Stimulated activated naive CD8-positive, alpha-beta T cell treated with anti-CD3 and anti-CD28 coated beads, Interleukin-15, amount 100 ng/mL, for 72 hours (primary cell): Measurements from ENCODE around the gene COA3.

Experiments used
- ATAC-seq: fragments of 150-1000 bp; cut with Tn5 transposase; 2 replicates; pipeline ENCODE4 v1.10.0; 2021; ENCODE audit warnings: mild to moderate bottlenecking, moderate library complexity
- DNase-seq, 2 donors: peaks; one replicate each; pipeline ENCODE4 v3.0.0; 2021 to 2022
- H3K27ac Mint-ChIP-seq, 2 donors: one replicate each; pipeline ENCODE4 v1.8.0; 2022; ENCODE audit warnings: mild to moderate bottlenecking in 2 of 2, mixed read lengths in 2 of 2, moderate library complexity in 2 of 2
- H3K27me3 Mint-ChIP-seq: one replicate; pipeline ENCODE4 v1.8.0; 2022; ENCODE audit warnings: mixed read lengths
- H3K4me1 Mint-ChIP-seq: one replicate; pipeline ENCODE4 v1.8.0; 2022; ENCODE audit warnings: mild to moderate bottlenecking, mixed read lengths
- H3K4me3 Mint-ChIP-seq, 2 donors: one replicate each; pipeline ENCODE4 v1.8.0; 2022; ENCODE audit warnings: mild to moderate bottlenecking in 2 of 2, mixed read lengths in 2 of 2, moderate library complexity in 1 of 2
- H3K9me3 Mint-ChIP-seq, 2 donors: one replicate each; pipeline ENCODE4 v1.8.0; 2022; ENCODE audit warnings: mixed read lengths in 2 of 2

COA3 gene

GRCh38 chr17:42796066-42796758 is 2.3 kb downstream of the COA3 start:
- no peak for ATAC-seq
- Mint-ChIP-seq H3K9me3 (peaks cover 4 to 6% of the 10 kb centered on the region in 2 donors), H3K27ac (no peak overlapping the region), H3K4me3 (no peak overlapping the region), H3K27me3 (no peaks in the 10 kb centered on the region), H3K4me1 (peaks cover 32% of the 10 kb centered on the region)
- no peak for DNase-seq

GRCh38 chr17:42795465-42795864 is 3.0 kb downstream of the COA3 start:
- peaks cover 32% of the 10 kb centered on the region for H3K4me1 Mint-ChIP-seq
- peaks cover 4 to 6% of the 10 kb centered on the region in 2 donors for H3K9me3 Mint-ChIP-seq
- ATAC-seq (no peak), DNase-seq (no peak)
- no peak overlapping the region for H3K27ac Mint-ChIP-seq
- H3K4me3 Mint-ChIP-seq: no peak overlapping the region
- no peaks in the 10 kb centered on the region for H3K27me3 Mint-ChIP-seq

GRCh38 chr17:42795061-42795460 is 3.4 kb downstream of the COA3 start:
- no peak overlapping the region for H3K27ac Mint-ChIP-seq
- no peak for ATAC-seq
- no peak for DNase-seq
- peaks cover 4 to 6% of the 10 kb centered on the region in 2 donors for H3K9me3 Mint-ChIP-seq
- no peak overlapping the region for H3K4me3 Mint-ChIP-seq
- H3K27me3 Mint-ChIP-seq: no peaks in the 10 kb centered on the region
- H3K4me1 Mint-ChIP-seq: peaks cover 32% of the 10 kb centered on the region

- Mint-ChIP-seq H3K4me3 (no peak overlapping the region), H3K27me3 (peaks cover 16% of the 10 kb centered on the region), H3K4me1 (peaks cover 21% of the 10 kb centered on the region), H3K27ac (no peak overlapping the region), H3K9me3 (no peaks in the 10 kb centered on the region)
- no peak for DNase-seq
- ATAC-seq: no peak
These were observed 6.0 kb downstream of the COA3 start for GRCh38 chr17:42792545-42792944.

GRCh38 chr17:42791948-42792347 is 6.6 kb downstream of the COA3 start:
- DNase-seq: no peak
- H3K4me3 Mint-ChIP-seq: no peak overlapping the region
- no peak overlapping the region for H3K27ac Mint-ChIP-seq
- ATAC-seq: no peak
- H3K4me1 Mint-ChIP-seq: peaks cover 15% of the 10 kb centered on the region
- H3K9me3 Mint-ChIP-seq: no peaks in the 10 kb centered on the region
- H3K27me3 Mint-ChIP-seq: peaks cover 22% of the 10 kb centered on the region

- Mint-ChIP-seq H3K27ac (no peak overlapping the region), H3K9me3 (no peaks in the 10 kb centered on the region), H3K4me1 (peaks cover 31% of the 10 kb centered on the region), H3K27me3 (peaks cover 63% of the 10 kb centered on the region), H3K4me3 (no peak overlapping the region)
- no peak for ATAC-seq
- no peak for DNase-seq
These were observed 11.2 kb downstream of the COA3 start for GRCh38 chr17:42787266-42787665.

- H3K27me3 Mint-ChIP-seq: peaks cover 85% of the 10 kb centered on the region
- no peak overlapping the region for H3K27ac Mint-ChIP-seq
- DNase-seq (no peak), ATAC-seq (no peak)
- H3K4me1 Mint-ChIP-seq: peaks cover 41% of the 10 kb centered on the region
- H3K9me3 Mint-ChIP-seq: no peaks in the 10 kb centered on the region
- peak overlapping the region in 1 of 2 donors; percentile 36 for H3K4me3 Mint-ChIP-seq
These were observed 13.5 kb downstream of the COA3 start for GRCh38 chr17:42784811-42785592.

GRCh38 chr17:42784409-42784808 is 14.1 kb downstream of the COA3 start:
- Mint-ChIP-seq H3K4me3 (no peak overlapping the region), H3K4me1 (peaks cover 47% of the 10 kb centered on the region), H3K27ac (no peak overlapping the region), H3K27me3 (peaks cover 91% of the 10 kb centered on the region), H3K9me3 (no peaks in the 10 kb centered on the region)
- DNase-seq: no peak
- ATAC-seq: no peak

- peaks cover 52% of the 10 kb centered on the region for H3K4me1 Mint-ChIP-seq
- H3K9me3 Mint-ChIP-seq: no peaks in the 10 kb centered on the region
- peak overlapping the region in 1 of 2 donors; percentile 16 for H3K4me3 Mint-ChIP-seq
- ATAC-seq (no peak), DNase-seq (no peak)
- H3K27ac Mint-ChIP-seq: no peak overlapping the region
- peaks cover 88% of the 10 kb centered on the region for H3K27me3 Mint-ChIP-seq
These were observed 14.7 kb downstream of the COA3 start for GRCh38 chr17:42783791-42784138.

- ATAC-seq: no peak
- Mint-ChIP-seq H3K27me3 (peaks cover 82% of the 10 kb centered on the region), H3K4me3 (peak overlapping the region in 1 of 2 donors; percentile 16), H3K4me1 (peaks cover 52% of the 10 kb centered on the region), H3K9me3 (no peaks in the 10 kb centered on the region), H3K27ac (no peak overlapping the region)
- no peak for DNase-seq
These were observed 15.3 kb downstream of the COA3 start for GRCh38 chr17:42783062-42783790.

- DNase-seq: no peak
- no peaks in the 10 kb centered on the region for H3K9me3 Mint-ChIP-seq
- peak overlapping the region in 1 of 2 donors; percentile 23 for H3K27ac Mint-ChIP-seq
- ATAC-seq: no peak
- no peak overlapping the region for H3K4me3 Mint-ChIP-seq
- H3K4me1 Mint-ChIP-seq: peaks cover 52% of the 10 kb centered on the region
- H3K27me3 Mint-ChIP-seq: peaks cover 74% of the 10 kb centered on the region
These were observed 16.1 kb downstream of the COA3 start for GRCh38 chr17:42782166-42783061.

GRCh38 chr17:42781639-42782165 is 16.8 kb downstream of the COA3 start:
- Mint-ChIP-seq H3K27ac (no peak overlapping the region), H3K4me3 (no peak overlapping the region), H3K9me3 (no peaks in the 10 kb centered on the region), H3K27me3 (peaks cover 69% of the 10 kb centered on the region), H3K4me1 (peaks cover 52% of the 10 kb centered on the region)
- DNase-seq (no peak), ATAC-seq (no peak)

GRCh38 chr17:42780851-42781638 is 17.5 kb downstream of the COA3 start:
- peak overlapping the region in 1 of 2 donors; percentile 36 for H3K4me3 Mint-ChIP-seq
- H3K9me3 Mint-ChIP-seq: no peaks in the 10 kb centered on the region
- H3K4me1 Mint-ChIP-seq: peaks cover 51% of the 10 kb centered on the region
- no peak overlapping the region for H3K27ac Mint-ChIP-seq
- H3K27me3 Mint-ChIP-seq: peaks cover 66% of the 10 kb centered on the region
- ATAC-seq: peak; percentile 26
- no peak for DNase-seq
